Measurements from ENCODE around the gene SHANK3.
A peak's percentile ranks its signal among the peaks of the same experiment; 100 is the strongest.
"Not testable (repeated sequence)": the region's sequence is repeated elsewhere in the genome, so short reads cannot be mapped to it uniquely, and the experiment has no call there.

Gene SHANK3

GRCh38 chr22:50654664-50655063 is 18.0 kb upstream of the SHANK3 start:
- not testable (repeated sequence) for DNase-seq

GRCh38 chr22:50656122-50657070 is 16.2 kb upstream of the SHANK3 start:
- no peak for DNase-seq

GRCh38 chr22:50657925-50658324 is 14.7 kb upstream of the SHANK3 start:
- no peak for DNase-seq

- DNase-seq: not testable (repeated sequence)
Measured at GRCh38 chr22:50659711-50660110, 12.9 kb upstream of the SHANK3 start.

DNA sequence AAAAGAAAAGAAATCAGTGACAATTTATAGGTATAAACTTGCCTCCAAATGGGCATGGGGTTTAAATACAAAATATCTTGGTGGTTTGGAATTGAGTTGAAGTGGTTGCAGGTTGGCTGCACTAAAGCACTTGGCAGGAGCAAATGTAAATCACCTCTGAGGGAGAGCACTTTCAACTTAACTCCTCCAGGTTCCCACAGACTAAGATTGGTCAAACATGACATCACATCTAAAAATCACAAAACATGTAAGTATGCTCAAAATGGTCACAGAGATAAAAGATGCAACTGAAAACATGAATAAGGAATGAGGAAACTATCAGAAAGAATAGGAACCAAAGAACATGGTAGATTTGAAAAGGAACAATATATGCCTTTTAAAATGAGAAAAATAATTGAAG is 12.3 kb upstream of the SHANK3 start:
- no peak for DNase-seq

GRCh38 chr22:50665212-50665611 is 7.4 kb upstream of the SHANK3 start:
- DNase-seq: no peak

DNA sequence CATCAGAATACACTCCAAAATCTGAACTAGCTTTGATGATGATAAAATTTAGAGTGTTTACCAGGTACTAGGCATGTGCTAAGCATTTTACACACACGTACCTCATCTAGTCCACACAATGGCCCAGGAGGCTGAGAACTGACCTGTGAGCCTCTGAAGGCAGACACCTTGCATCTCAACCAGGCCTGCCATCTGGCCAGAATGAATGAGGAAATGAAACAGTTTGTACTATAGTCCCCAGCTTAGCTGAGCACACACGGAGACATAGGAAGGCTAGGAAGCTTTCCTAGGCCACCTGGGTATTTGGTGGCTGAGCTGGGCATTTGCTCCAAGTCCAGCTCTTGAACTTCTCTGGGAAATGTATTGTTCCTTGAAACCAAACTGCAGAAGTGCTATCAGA is 6.9 kb upstream of the SHANK3 start:
- DNase-seq: no peak

- no peak for DNase-seq
Measured at GRCh38 chr22:50670513-50670912, 2.1 kb upstream of the SHANK3 start.

- DNase-seq: no peak
Measured at GRCh38 chr22:50670914-50671538, 1.6 kb upstream of the SHANK3 start.

DNA sequence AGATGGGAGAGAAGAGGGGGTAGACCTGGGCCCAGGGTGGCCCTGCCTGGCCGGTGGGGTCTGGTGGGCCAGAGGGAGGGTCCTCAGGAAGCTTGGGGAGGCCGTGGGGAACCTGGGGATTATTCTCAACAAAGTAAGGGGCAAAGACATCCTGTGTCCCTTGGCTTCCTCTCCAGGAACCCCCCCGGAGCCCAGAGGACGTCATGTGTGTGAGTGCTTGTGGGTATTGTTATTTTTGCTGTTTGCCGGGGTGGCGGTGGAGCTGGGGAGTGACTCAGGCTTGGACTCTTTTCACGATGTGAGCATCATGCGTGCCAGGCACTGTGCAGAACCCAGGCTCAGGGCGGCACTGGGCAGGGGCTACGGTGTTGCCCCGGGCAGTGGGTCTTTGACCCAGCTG is 982 bp upstream of the SHANK3 start:
- DNase-seq: no peak

- no peak for DNase-seq
Measured at GRCh38 chr22:50672041-50672440, 582 bp upstream of the SHANK3 start.

- DNase-seq: peak; percentile 34
Measured at GRCh38 chr22:50673231-50674129, 857 bp downstream of the SHANK3 start.

GRCh38 chr22:50674130-50674500 is 1.5 kb downstream of the SHANK3 start:
- DNase-seq: no peak

DNA sequence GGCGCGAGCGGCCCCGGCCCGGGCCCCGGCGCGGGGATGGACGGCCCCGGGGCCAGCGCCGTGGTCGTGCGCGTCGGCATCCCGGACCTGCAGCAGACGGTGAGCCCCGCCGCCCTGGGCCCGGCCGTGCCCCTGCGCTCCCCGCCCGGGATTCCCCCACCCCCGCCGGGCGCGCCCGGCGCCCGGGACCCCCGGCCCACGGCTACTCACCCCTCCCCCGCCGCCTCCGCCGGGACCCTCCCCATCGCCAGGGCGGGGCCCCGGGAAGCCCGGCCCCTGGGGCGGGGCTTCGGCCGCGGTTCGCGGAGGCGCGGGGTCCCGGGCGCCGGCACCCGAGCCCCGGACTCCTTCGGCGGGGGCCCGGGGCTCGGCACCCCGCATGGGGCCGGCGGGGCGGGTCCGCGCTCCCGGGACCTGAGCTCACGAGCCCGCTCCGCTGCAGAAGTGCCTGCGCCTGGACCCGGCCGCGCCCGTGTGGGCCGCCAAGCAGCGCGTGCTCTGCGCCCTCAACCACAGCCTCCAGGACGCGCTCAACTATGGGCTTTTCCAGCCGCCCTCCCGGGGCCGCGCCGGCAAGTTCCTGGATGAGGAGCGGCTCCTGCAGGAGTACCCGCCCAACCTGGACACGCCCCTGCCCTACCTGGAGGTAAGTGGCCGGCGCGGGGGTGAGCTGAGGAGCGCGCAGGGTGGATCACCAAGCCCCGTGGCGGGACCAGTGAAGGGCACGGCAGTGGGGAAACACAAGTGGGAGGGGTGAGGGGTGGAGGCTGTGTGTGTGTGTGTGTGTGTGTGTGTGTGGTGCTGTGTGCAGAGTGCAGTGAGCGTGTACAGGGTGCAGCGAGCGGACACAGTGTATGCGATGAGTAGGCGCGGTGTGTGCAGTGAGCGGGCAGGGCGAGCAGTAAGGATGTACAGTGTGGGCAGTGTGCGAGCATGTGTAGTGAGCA is 2.3 kb downstream of the SHANK3 start:
- DNase-seq: no peak

DNA sequence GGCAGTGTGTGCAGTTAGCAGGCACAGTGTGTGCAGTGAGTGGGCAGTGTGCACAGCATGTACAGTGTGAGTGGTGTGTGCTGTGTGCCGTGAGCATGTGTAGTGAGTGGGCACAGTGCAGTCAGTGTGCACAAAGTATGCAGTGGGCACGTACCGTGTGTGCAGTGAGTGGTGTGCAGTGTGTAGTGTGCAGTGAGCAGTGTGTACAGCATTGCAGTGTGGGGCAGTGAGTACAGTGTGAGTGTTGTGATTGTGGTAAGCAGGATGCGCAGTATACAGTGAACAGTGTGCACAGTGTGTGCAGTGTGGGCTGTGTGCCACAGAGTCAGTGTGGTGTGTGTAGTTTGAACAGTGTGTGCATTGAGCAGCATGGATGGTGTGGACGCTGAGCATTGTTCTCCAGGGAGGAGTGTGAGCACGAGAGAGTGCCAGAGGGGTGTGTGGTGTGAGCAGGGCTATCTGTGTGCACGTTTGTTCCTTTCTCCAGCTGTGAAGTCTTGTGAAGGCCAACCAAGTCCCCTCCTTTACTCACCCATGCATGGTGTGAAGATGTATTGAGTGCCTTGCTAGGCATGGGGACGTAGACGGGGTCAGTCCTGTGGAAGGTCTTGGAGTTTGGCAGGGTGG is 3.0 kb downstream of the SHANK3 start:
- DNase-seq: no peak

- DNase-seq: no peak
Measured at GRCh38 chr22:50676180-50676636, 3.6 kb downstream of the SHANK3 start.

- no peak for DNase-seq
Measured at GRCh38 chr22:50676661-50677492, 4.3 kb downstream of the SHANK3 start.

DNA sequence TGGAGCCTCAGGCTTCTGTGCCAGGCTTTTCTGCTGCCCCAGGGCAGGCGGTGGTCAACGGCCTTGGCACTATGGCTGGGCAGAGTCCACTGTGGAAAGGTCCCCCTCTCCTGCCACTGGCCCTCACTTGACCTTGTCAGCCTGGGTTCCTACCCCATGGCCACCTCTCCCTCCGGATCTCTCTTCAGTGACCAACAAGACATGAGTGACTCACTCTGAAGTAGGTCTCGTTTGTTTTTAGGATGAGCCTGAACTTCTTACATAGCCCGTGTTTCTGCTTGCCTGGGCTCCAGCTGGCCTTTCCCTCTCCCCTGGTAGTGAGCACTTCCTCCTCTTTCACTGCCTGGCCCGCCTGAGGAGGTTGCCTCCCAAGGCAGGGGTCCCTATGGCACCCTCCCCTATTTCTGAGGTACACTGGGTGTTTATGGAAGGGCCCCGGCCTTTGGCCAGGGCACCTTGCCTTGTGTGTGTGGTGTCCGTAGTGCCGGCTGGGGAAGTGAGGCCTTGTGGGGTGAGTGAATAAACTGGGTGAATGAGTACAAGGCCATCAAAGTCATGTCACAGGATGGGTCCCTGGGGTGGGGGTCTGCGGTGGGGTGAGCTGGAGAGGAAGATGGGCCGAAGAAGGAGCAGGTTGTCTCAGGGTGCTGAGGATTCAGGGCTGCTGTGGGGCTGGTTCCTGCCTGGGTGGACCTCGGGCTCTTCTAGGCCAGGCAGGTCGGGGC is 5.0 kb downstream of the SHANK3 start:
- no peak for DNase-seq

- no peak for DNase-seq
Measured at GRCh38 chr22:50678218-50678650, 5.6 kb downstream of the SHANK3 start.

Data from CD4-positive, alpha-beta T cell treated with Interleukin-12 subunit alpha and Interleukin-12 subunit beta, for 1 hour (primary cell).